GM12892 (cell line): ENCODE results near the gene TEAD1.

Experiments used
- POLR2A ChIP-seq: IDR thresholded peaks from 2 replicates; pipeline ENCODE4 v1.6.1; 2011; ENCODE audit warnings: low read depth, low read length, control low read depth
- POLR2AphosphoS5 ChIP-seq: IDR thresholded peaks from 2 replicates; pipeline ENCODE4 v1.6.1; 2011; ENCODE audit warnings: low read depth, low read length, control low read depth
- TAF1 ChIP-seq: IDR thresholded peaks from 2 replicates; pipeline ENCODE4 v1.6.1; 2011; ENCODE audit warnings: low read depth, mild to moderate bottlenecking, control low read depth, low read length, borderline replicate concordance

GRCh38 chr11:12755510-12756453 lies 81.6 kb downstream of the TEAD1 start:
- TF ChIP-seq POLR2AphosphoS5 = no peak
- no peak for TF ChIP-seq POLR2A
- no peak for TF ChIP-seq TAF1
